IPS-NIHi11 (cell line): ENCODE results near the gene SCN9A.
A peak's percentile ranks its signal among the peaks of the same experiment; 100 is the strongest.
"Not testable (repeated sequence)": the region's sequence is repeated elsewhere in the genome, so short reads cannot be mapped to it uniquely, and the experiment has no call there.

ENCODE experiments used
- DNase-seq: peaks from one replicate; pipeline ENCODE4 v3.0.0; 2012; ENCODE audit warnings: mixed read lengths, low spot score

Gene SCN9A

GRCh38 chr2:166375195-166375735, 479 bp downstream of the SCN9A start:
- DNase-seq = no peak

- DNase-seq = no peak
Observed at GRCh38 chr2:166373951-166374350, 1.8 kb downstream of the SCN9A start.

GRCh38 chr2:166373539-166373938, 2.2 kb downstream of the SCN9A start:
- no peak for DNase-seq

- no peak for DNase-seq
Observed at GRCh38 chr2:166373105-166373504, 2.6 kb downstream of the SCN9A start.

- no peak for DNase-seq
Observed at GRCh38 chr2:166372046-166372445, 3.7 kb downstream of the SCN9A start.

- DNase-seq = no peak
Observed at GRCh38 chr2:166365803-166366420, 9.8 kb downstream of the SCN9A start.

- no peak for DNase-seq
Observed at GRCh38 chr2:166365239-166365638, 10.5 kb downstream of the SCN9A start.

GRCh38 chr2:166364476-166365161, 11.1 kb downstream of the SCN9A start:
- no peak for DNase-seq

GRCh38 chr2:166361351-166362153, 14.2 kb downstream of the SCN9A start:
- no peak for DNase-seq

GRCh38 chr2:166360906-166361305, 14.8 kb downstream of the SCN9A start:
- DNase-seq = no peak

- no peak for DNase-seq
Observed at GRCh38 chr2:166360426-166360825, 15.3 kb downstream of the SCN9A start.

- not testable (repeated sequence) for DNase-seq
Observed at GRCh38 chr2:166357950-166358321, 17.8 kb downstream of the SCN9A start.

- DNase-seq = no peak
Observed at GRCh38 chr2:166357068-166357949, 18.4 kb downstream of the SCN9A start.

- DNase-seq = no peak
Observed at GRCh38 chr2:166351319-166351718, 24.4 kb downstream of the SCN9A start.

GRCh38 chr2:166350525-166350924, 25.2 kb downstream of the SCN9A start:
- DNase-seq = no peak

- no peak for DNase-seq
Observed at GRCh38 chr2:166344286-166345113, 31.2 kb downstream of the SCN9A start.

GRCh38 chr2:166343467-166343866, 32.3 kb downstream of the SCN9A start:
- DNase-seq = no peak

GRCh38 chr2:166341426-166341825, 34.3 kb downstream of the SCN9A start:
- DNase-seq = no peak

- no peak for DNase-seq
Observed at GRCh38 chr2:166338831-166339339, 36.9 kb downstream of the SCN9A start.

- peak; percentile 7 for DNase-seq
Observed at GRCh38 chr2:166337932-166338331, 37.8 kb downstream of the SCN9A start.

GRCh38 chr2:166335284-166335683, 40.5 kb downstream of the SCN9A start:
- no peak for DNase-seq
